GF-D8 (cell line): ENCODE measurements around the gene IGF1.

Source experiments
- DNase-seq: peaks from one replicate; lab custom pipeline; 2025; lab: John Stamatoyannopoulos, UW

Gene IGF1

DNA sequence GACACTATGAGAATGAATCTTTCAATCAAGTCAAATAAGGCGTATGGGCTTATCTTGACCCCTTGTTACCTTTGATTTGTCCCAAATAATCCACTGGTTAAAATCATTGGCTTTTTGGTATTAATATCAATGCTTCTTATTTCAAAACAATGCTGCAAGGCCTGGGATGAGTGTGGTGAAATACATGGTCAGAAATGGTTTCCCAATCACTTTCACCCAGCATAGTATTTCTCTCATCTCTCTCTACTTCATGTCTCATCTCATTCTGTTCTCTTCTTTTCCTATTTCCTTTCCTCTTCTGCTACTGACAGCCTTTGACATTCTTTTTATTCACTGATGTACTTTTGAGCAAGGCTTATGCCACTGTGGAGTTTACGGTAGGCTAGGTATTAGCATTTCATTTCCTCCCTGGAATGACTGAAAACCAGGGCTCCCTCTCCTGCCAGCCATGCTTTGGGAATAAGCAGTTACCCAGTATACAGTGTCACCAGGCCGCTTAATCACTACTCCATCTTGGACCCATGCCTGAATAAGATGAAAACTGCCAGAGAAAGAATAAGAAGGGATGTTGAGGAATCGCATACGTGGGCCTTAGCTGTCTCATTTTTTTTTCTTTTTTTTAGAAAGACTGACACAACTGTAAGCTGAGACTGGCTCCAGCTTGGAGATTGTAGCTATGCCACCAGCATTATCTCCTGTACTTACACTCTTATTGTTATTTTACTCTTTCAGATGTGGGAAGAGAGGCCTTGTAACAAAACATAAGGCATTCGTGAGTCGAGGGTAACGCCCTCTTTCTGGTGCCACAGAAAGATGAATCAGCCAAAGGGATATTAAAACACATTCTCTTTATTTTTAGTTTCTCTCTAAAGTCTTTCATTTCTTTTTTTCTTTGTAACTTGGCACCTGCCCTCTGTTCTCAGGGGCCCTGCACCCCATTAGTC lies 53.5 kb downstream of the IGF1 start:
- DNase-seq, result no peak

DNA sequence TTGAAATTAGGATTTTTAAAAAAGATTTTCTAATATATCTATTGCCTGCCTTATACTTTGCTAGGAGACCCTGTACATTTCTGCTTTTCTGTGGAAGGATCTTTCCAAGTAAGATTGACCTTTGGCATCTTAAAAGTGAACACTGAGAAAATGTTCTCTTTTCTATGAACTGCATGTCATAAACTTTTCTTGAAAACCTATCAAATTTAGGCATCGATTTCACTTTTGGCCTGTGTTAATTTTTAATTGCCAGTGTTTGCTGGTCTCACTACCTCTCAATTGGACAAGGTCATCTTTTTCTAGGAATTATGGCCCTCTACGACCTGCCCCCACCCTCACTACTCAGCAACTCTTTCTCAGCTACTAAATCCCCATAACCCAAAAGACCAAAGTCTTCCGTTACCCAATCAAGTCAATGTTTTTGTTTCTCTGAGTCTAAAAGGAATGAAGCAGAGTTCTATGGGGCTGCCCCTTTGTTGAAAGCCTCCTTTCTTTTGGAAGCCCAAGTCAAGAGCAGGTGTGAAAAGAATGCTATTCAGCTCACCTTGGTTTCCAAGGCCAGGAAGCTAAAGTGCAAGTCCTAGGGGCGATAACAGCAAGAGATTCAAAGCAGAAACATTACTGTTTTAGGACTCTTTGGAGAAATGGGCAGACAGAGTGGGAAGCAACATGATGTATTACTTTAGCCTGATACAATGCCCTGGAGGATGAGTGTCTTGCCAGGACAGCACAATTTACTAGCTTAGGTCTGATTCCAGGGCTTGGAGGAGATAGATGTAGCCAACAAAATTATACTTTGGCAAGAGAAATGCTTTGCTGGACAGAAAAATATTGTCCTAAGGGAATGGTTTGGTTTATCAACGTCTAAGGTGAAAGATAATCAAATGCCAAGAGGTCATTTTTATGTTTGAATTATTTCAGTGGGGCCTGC lies 55.0 kb downstream of the IGF1 start:
- DNase-seq, result no peak

DNA sequence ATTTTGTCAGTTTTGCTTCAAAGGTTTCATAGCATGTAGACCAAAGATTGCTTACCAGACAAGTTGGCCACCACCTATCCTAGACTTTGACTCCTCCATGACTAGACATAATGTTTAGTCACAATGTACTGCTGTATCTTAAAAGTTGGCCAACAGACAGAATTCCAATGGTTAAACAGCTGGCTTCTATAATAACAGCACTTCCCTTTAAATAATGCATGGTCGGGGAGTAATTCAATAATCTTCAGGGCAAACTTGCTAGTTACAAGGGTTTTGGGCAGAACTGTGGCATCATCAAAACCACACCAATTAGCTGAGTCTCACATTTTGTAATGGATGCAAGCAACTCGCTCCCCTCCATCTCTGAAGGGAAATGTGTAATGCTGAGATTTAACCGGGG lies 56.9 kb downstream of the IGF1 start:
- no peak for DNase-seq

DNA sequence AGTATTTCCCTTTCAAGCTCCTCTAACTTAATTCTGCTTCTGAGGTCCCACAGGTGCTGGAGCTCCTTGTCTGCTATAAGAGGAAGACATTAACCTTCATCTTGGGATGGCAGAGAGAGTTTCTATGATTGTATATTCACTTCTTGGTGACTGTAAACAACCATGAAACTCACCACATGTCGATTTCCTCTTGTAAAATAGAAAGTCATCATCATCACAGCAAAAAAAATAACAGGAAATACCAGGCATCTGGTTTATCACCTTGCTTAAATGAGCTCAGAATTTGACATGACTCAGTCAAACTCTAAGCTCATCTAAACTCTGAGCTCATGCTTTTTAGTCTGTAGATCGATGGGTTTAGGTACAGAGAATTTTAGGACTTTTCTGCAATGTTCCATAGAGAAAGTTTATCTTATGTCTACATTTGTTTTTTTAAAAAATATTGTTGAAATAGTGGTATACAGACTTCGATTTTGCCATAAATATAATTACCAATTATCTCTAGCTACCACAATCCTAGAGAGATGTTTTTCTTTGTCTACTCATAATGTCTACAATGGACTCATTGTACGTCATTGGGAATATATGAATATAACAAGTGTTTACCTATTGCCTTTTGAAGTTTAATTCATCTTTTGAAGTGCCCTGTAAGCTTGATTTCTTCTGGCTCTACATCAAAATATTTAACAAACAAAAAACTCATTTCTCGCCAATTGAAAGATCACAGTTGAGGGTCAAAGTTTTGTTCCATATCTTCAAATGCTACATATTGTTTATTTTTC lies 58.4 kb downstream of the IGF1 start:
- DNase-seq, result no peak

DNA sequence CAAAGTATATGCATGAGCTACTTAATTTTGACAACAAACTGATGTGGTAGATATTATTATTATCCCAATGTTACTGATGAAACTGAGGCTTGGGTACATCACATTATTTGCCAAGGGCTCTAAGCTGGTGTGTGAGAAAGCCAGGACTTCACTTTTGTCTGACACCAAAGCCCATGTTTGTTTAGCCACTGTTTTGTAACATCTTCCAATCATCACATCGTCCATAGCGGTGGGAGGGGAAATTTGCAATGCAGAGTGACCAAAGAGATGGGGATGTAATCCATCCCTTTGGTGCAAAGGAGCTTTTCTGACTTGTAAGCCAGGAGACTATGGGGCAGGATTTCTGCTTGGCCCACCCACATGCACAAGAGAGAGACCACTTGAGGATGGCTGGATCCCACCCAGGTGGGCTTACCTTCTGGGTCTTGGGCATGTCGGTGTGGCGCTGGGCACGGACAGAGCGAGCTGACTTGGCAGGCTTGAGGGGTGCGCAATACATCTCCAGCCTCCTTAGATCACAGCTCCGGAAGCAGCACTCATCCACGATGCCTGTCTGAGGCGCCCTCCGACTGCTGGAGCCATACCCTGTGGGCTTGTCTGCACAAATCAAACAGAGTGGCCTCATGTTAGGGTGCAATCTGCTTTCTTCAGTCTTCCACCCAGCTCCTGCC lies 61.1 kb downstream of the IGF1 start:
- DNase-seq, result no peak

DNA sequence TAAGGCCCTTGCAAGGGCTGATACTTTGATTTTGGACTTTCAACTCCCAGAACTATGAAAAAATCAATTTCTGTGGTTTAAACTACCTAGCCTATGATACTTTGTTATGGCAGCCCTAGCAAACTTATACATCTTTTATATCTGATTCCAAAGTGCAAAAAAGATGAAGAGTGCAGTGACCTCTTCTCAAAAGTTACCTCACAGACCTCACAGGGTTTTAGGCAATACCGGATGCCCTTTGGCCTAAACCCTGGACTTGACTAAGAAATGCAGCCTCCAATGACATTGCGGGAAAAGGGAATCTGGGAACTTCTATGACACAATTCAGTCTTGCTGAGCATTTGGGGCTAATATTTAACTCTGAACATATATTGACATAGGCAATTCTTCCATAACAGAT lies 63.3 kb downstream of the IGF1 start:
- DNase-seq, result no peak

DNA sequence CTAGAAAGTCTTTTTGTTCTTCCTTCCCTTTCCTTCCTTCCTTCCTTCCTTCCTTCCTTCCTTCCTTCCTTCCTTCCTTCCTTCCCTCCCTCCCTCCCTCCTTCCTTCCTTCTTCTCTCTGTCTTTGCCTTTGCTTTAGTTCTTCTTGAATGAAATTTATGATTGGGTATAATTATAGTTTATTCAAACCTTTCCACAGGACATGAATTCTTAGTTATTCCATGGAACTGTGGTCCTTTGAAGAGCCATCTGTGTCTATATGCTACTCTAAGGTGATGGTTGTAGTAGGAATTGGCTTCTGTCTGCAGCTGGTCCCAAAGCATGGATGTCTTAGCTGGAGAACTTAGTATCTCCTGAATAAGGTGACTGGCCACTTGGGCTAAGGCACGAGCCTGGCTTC lies 64.8 kb downstream of the IGF1 start:
- DNase-seq, result no peak

DNA sequence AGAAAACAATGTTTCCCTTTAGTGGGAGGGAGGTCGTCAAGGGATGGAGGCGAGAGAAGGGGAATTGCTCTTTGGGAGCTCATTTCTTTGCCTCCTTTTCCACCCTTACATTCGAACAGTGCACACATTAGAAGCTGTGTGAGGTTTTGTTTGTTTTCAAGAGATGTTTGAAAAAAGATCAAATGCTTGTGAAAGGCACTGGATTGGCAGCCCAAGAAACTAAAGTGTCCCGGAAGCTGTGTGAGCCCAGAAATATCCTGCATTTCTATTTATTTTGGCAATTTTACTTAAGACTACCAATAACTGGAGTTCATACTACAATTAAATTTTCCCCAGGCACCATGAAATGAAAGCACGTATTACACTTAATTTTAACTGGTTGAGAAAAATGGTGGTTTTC lies 67.0 kb downstream of the IGF1 start:
- no peak for DNase-seq

DNA sequence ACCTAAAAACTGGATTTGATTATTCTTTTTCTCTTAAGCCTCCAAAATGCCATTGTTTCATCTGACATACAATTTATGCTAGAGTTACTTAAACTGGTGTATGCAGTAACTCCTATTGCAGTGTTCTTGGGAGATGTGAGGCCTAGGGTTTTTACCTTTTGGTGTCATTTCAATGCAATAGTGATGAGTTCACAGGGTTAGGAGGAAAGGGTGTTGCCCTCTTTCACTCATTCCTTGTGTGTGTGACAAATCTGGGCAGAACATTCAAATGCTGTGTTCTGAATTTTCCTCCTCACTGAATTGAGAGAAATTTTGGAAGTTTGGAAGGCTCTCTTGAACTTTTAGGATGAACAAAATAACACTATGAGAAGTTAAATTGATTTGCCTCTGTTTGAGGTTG lies 69.9 kb downstream of the IGF1 start:
- DNase-seq, result no peak

DNA sequence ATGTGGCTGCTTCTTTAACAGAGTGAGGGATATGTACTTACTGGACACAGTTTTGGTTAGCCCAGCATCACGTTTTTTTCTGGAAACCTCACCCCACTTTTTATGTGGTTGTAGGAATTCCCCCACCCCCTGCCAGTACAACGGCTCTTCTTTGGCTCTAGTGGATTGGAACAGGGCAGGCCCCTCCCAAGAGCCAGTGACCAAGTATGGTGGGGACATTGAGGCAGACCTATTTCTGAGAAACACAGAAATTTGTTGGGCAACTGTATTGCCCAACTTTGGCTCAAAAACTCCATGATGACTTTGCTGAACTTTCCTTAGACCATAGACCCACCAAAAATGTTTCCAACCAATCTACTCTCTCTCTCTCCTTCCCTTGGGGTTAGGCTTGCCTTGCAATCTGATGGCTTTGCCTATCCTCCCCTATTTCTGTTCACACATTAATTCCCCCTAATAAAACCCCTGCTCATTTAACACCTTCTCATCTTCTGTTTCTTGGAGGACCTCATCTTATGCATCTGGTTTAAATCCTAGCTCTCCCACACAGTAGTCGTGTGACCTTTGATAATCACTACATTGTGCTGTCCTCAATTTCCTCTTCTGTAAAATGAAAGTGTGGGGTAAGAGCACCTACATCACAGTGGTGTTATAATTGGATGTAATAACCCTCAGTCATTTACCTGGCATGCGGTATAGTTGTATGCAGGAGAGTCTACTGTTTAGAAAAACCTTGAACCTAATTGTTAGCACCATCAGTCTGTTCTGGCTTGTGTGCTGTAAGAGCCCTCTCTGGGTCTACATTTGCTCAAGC lies 71.7 kb downstream of the IGF1 start:
- no peak for DNase-seq

DNA sequence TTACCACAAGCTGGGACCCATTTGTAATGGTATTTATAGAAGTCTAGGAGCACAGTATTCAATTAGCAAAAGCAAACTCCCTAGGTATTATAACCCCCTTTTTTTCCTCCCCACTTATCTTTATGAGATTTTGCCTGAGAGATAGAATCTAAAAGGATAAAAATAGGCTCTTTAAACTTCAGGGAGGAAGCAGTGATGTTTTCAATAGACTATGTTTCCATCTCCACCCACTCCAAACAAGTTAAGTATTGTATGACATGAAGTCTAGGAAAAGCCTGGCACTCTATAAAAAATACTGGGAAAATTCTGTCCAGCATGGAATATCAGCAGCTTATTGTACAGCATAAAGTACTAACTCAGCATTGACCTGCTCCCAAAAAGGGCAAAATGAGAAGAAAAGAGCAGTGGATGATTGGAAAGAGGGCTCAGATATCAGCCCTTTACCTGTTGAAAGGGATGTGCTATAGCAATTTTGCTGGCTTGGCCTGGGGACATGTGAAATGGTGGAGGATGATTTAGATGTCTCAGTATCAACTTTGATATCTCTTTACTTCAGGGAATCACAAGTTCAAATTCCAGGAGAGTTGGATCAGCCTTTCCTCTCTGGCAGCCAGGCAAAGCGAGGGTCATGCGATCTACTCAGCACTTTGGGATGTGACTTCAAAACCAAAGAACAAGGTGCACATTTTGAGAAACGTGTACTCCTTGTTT lies 72.4 kb downstream of the IGF1 start:
- DNase-seq, result no peak

DNA sequence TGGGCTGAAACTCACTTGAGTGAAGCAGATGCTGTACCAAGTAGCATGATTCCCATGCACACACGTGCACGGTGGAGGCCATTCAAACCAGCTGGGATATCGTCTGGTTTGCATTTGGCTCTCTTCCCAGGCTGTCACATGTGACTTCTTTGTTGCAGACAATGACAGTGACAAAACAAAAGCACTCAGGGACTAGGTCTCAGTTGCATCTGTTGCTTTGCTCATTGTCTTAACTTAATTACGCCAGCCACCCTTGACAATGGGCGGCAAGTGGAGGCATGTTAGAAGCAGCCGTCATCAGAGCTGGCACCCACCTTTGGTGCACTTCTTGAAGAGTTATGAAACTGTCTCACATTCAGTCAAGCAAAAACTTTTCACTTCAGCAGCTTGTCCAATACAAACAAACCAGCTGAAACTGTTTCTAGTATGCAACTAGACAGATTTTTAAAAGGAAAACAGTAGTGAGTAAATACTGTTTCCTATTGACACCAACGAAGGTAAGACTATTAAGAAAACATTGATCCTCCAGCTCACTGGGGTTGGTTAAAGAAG lies 74.3 kb downstream of the IGF1 start:
- DNase-seq, result no peak

DNA sequence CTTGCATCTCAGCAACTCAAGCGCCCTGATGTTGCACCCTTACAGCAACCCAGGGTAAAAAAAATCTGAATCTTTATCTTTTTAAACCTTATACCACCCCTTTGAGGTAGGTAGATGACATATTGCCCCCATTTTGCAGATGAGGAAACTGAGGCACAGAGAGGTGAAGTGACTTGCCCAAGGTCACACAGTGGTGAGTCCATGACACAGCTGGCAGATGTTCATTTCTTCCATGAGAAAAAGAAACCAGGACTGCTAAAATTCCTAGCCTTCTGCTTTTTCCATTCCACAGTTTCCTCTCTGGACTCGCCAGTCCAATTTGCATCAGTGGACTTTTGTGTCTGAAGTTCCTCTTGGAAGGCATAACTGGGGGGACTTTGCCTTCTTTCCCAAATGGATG lies 79.3 kb downstream of the IGF1 start:
- no peak for DNase-seq

DNA sequence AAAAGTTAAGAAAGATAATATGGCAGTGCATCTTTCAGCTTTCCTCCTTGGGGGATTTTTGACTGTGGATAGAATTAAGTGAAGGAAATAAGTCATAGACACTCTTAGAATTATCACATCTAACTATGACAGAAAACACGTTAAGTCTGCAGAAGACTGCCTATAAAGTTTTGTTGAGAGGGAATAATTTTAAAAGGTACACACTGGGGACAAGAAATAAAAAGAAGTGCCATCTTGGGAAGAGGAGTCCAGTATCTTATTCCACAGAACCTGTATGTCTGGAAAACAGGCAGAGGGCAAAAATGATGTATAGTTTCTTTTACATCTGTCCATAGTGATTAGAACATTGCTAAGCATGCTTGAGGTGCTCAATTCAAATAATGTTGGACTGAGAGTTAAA lies 80.7 kb downstream of the IGF1 start:
- DNase-seq, result no peak

DNA sequence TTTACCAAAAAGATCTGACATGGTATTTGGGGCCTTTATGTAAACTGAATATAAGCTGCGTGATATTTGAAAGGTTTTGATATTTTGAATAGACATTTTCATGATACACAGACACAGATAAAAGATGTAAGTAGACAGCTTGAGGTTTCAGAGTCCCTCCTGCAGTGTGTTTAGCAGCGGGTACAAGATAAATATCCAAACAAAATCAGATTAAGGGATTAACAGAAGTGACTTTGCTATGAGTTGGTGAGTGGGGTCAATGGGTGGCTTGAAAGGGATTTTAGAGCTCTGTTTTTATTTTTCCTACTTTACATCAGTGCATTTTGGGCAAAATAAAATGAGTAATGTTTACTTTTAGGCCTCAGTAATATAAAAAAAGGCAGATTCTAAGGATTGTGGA lies 84.1 kb downstream of the IGF1 start:
- no peak for DNase-seq

DNA sequence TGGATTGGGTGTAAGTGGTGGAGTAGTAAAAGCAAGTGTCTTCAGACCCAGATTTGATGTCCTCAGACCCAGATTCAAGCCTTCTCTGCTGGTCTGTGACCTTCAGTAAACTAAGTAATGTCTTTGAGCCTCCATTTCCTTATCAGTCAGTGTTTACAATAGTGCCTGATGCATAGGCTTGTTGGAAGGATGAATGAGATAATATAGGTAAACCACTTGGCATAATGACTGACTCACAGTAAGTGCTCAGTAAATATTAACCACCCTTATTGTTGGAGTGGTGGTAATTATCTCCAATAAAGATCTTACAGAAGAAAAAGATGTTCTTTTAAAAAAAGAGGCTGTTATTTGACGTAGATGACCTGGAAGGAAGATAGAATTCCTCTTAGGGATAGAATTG lies 86.2 kb downstream of the IGF1 start:
- no peak for DNase-seq

DNA sequence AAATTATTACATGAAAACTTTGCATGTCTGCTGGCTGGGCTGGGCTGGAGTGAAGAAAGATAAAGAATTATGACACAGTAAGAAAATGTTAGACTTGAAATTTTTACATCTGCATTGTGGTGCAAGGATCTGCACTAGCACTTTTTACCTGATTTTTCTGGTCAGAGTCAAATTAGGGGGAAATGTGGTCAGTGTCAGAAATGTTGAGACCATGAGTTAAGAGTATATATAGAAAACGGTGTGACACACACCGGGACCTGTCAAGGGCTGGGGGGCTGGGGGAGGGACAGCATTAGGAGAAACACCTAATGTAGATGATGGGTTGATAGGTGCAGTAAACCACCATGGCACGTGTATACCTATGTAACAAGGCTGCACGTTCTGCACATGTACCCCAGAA lies 90.3 kb downstream of the IGF1 start:
- no peak for DNase-seq

DNA sequence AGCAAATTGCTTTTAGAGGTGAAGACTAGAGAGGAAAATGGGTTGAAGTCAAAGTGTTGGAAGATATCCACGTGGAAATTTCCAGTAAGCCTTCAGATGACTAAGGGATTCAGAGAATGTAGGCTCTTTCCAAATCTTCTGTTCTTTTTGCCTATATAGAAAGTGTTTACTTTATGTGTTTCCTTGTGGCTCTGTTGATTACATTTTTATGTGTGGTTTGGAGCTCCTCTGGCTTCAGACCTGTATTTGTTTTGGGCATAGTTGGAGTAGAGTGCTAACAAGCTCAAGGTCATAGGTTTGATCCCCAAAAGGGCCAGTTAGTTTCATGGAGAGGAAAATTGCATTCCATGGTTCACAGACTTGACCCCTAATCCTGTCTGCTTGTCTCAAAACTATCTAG lies 91.9 kb downstream of the IGF1 start:
- no peak for DNase-seq

DNA sequence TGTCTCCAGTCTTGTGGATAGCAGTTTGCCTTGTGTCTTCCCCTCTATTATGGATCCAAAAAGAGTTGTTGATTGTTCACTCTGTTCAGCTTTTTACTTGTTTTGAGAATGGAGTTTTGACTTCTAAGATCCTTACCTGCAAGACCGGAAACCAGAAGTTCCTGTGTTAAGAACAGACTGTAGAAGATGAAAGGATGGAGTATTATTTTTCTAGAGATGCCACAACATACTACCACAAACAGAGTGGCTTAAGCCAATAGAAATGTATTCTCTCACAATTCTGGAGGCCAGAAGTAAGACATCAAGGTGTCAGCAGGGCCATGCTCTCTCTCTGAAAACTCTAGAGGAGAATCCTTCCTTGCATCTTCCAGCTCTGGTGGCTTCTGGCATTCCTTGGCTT lies 95.0 kb downstream of the IGF1 start:
- DNase-seq, result no peak
